ENCODE results near the gene ITPR3. TPM values are rescaled to one million over a fixed set of nuclear protein-coding genes. Genes with fewer than 3 reads are reported as not detected.

ITPR3 gene
- total and polyA plus RNA-seq, 4 donors = 36.7 to 89.5 (median 44.4) TPM

DNA sequence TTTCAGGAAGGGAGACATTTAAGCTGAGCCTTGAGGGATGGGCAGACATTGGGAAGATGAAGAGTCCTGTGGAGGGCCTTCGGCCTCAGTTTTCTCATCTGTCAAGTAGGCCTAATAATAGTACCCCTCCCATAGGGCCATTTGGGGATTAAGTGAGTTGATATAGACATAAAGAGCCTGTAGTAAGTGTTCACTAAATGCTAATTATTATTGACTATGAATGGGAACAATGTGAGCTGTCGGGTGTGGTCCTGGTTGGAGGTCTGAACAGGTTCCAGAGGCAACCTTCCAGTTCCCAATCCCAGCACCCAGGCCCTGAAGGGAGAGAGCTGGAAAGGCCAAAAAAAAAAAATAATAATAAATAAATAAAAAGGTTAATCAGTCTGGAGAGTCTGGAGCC lies 14.5 kb upstream of the ITPR3 start:
- H3K27ac ChIP-seq (ENCODE audit: low read depth in 1 of 2, low read length in 1 of 2) = no peak overlapping the region
- no peaks in the 10 kb centered on the region for H3K27me3 ChIP-seq (ENCODE audit: control insufficient read depth in 3 of 3, insufficient read depth in 3 of 3, low read length in 2 of 3)
- H3K36me3 ChIP-seq (ENCODE audit: control insufficient read depth in 4 of 4, insufficient read depth in 4 of 4, low read length in 4 of 4) = no peaks in the 10 kb centered on the region
- H3K4me3 ChIP-seq = no peak overlapping the region
- ATAC-seq (ENCODE audit: insufficient read depth, low FRiP score) = no peak
- 92 to 98% methylated on average over 2 of the region's 2 CpGs for WGBS, 2 donors
- no peak overlapping the region for H3K9ac ChIP-seq (ENCODE audit: insufficient read depth in 1 of 2, low read length in 2 of 2)
- H3K9me3 ChIP-seq (ENCODE audit: control insufficient read depth in 4 of 4, insufficient read depth in 3 of 4, low read length in 3 of 4) = peaks cover 0 to 6% (median 2%) of the 10 kb centered on the region in 4 donors
- peaks cover 3 to 34% (median 12%) of the 10 kb centered on the region in 5 donors for H3K4me1 ChIP-seq (ENCODE audit: control insufficient read depth in 5 of 5, insufficient read depth in 5 of 5, low read length in 5 of 5)
- DNase-seq = no peak
- TF ChIP-seq CTCF (IDR thresholded peaks at IDR 0.05; ENCODE audit: control extremely low read depth, extremely low read depth) = no peak

DNA sequence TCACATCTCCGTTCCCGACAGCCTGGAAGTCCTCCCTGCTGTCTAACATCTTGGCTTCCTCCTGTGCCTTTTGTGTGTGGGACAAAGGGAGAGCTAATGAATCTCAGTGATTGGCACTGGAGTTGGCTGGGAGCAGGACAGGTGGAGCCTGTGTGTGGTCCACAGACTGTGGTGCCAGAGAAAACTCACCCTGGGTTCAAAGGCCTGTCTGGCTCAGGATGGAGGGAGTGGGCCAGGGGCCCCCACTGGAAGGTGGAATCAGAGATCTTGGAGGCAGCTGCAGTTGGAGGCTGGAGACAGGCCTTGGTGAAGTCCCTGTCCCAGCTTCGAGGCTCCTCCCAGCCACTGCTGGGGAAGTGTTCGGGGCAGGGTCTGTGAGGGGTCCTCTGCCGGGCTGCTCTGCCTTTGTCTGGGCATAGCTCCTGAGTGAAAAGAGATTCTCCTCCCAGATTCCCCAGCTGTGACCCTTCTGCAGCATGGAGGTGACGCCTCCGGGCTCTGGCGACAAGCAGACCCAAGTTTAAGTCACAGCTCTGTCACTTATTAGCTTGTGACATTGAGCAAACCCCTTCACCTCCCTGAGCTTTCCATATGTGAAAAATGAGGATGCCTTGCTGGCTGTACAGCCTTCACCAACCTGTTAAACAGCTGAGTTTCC lies 13.9 kb upstream of the ITPR3 start:
- Histone ChIP-seq H3K27me3 (ENCODE audit: control insufficient read depth in 3 of 3, insufficient read depth in 3 of 3, low read length in 2 of 3) (no peaks in the 10 kb centered on the region), H3K27ac (ENCODE audit: low read depth in 1 of 2, low read length in 1 of 2) (no peak overlapping the region), H3K9ac (ENCODE audit: insufficient read depth in 1 of 2, low read length in 2 of 2) (no peak overlapping the region), H3K9me3 (ENCODE audit: control insufficient read depth in 4 of 4, insufficient read depth in 3 of 4, low read length in 3 of 4) (peaks cover 0 to 6% (median 2%) of the 10 kb centered on the region in 4 donors), H3K4me3 (no peak overlapping the region), H3K4me1 (ENCODE audit: control insufficient read depth in 5 of 5, insufficient read depth in 5 of 5, low read length in 5 of 5) (peaks cover 3 to 34% (median 12%) of the 10 kb centered on the region in 5 donors), H3K36me3 (ENCODE audit: control insufficient read depth in 4 of 4, insufficient read depth in 4 of 4, low read length in 4 of 4) (no peaks in the 10 kb centered on the region)
- DNase-seq = no peak
- WGBS, 2 donors = 82 to 90% methylated on average over 8 of the region's 8 CpGs
- TF ChIP-seq CTCF (IDR thresholded peaks at IDR 0.05; ENCODE audit: control extremely low read depth, extremely low read depth) = no peak
- ATAC-seq (ENCODE audit: insufficient read depth, low FRiP score) = no peak

DNA sequence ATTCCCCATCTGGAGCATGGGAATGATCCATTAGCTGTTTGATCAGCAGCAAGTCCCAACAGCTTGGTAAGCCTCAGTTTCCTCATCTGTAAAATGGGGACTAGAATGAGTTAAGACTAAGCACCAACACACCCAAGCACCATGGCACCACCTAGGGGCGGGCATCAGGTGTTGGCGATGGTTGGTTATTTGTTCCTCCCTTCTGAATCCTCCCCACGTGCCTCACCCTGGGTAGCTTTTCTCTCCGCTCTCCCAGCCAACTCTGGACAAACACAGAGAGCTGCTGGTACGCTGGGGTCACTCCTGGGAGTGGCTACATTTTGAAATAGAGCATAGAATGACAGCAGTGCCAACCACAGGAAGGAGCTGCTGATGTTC lies 13.3 kb upstream of the ITPR3 start:
- peaks cover 3 to 34% (median 12%) of the 10 kb centered on the region in 5 donors for H3K4me1 ChIP-seq (ENCODE audit: control insufficient read depth in 5 of 5, insufficient read depth in 5 of 5, low read length in 5 of 5)
- 50 to 71% methylated on average over 5 of the region's 5 CpGs for WGBS, 2 donors
- no peak overlapping the region for H3K27ac ChIP-seq (ENCODE audit: low read depth in 1 of 2, low read length in 1 of 2)
- H3K36me3 ChIP-seq (ENCODE audit: control insufficient read depth in 4 of 4, insufficient read depth in 4 of 4, low read length in 4 of 4) = no peaks in the 10 kb centered on the region
- H3K9ac ChIP-seq (ENCODE audit: insufficient read depth in 1 of 2, low read length in 2 of 2) = no peak overlapping the region
- no peak for ATAC-seq (ENCODE audit: insufficient read depth, low FRiP score)
- H3K27me3 ChIP-seq (ENCODE audit: control insufficient read depth in 3 of 3, insufficient read depth in 3 of 3, low read length in 2 of 3) = no peaks in the 10 kb centered on the region
- DNase-seq = no peak
- no peak overlapping the region for H3K4me3 ChIP-seq
- peaks cover 0 to 6% (median 2%) of the 10 kb centered on the region in 4 donors for H3K9me3 ChIP-seq (ENCODE audit: control insufficient read depth in 4 of 4, insufficient read depth in 3 of 4, low read length in 3 of 4)
- no peak for TF ChIP-seq CTCF (IDR thresholded peaks at IDR 0.05; ENCODE audit: control extremely low read depth, extremely low read depth)

DNA sequence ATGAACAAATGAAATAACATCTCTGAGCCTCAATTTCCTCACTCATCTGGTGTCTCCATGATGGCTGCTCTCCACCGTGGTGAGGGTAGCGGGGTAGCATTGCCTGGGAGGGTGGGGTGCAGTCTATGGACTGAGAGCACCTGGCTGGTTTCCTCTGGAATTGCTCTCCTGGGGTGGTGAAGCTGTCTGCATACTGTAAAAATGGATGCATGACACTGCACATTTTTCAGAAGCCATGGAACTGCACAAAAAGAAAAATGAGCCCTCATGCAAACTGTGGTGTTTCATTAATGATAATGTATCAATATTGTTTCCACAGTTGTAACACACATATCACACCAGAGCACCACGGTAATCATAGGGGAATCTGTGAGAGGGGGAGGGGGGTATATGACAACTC lies 12.1 kb upstream of the ITPR3 start:
- H3K4me1 ChIP-seq (ENCODE audit: control insufficient read depth in 5 of 5, insufficient read depth in 5 of 5, low read length in 5 of 5) = peaks cover 3 to 34% (median 12%) of the 10 kb centered on the region in 5 donors
- no peak overlapping the region for H3K4me3 ChIP-seq
- 68 to 71% methylated on average over 3 of the region's 3 CpGs for WGBS, 2 donors
- H3K27me3 ChIP-seq (ENCODE audit: control insufficient read depth in 3 of 3, insufficient read depth in 3 of 3, low read length in 2 of 3) = no peaks in the 10 kb centered on the region
- H3K27ac ChIP-seq (ENCODE audit: low read depth in 1 of 2, low read length in 1 of 2) = no peak overlapping the region
- peaks cover 0 to 6% (median under 1%) of the 10 kb centered on the region in 4 donors for H3K9me3 ChIP-seq (ENCODE audit: control insufficient read depth in 4 of 4, insufficient read depth in 3 of 4, low read length in 3 of 4)
- DNase-seq (no peak), ATAC-seq (ENCODE audit: insufficient read depth, low FRiP score) (no peak)
- H3K36me3 ChIP-seq (ENCODE audit: control insufficient read depth in 4 of 4, insufficient read depth in 4 of 4, low read length in 4 of 4) = no peaks in the 10 kb centered on the region
- H3K9ac ChIP-seq (ENCODE audit: insufficient read depth in 1 of 2, low read length in 2 of 2) = no peak overlapping the region
- no peak for TF ChIP-seq CTCF (IDR thresholded peaks at IDR 0.05; ENCODE audit: control extremely low read depth, extremely low read depth)
